DMS53 (cell line): ENCODE results near the gene MAP2K5.

Source experiments
- DNase-seq: peaks from one replicate; lab custom pipeline; 2025; lab: John Stamatoyannopoulos, UW

MAP2K5 gene

DNA sequence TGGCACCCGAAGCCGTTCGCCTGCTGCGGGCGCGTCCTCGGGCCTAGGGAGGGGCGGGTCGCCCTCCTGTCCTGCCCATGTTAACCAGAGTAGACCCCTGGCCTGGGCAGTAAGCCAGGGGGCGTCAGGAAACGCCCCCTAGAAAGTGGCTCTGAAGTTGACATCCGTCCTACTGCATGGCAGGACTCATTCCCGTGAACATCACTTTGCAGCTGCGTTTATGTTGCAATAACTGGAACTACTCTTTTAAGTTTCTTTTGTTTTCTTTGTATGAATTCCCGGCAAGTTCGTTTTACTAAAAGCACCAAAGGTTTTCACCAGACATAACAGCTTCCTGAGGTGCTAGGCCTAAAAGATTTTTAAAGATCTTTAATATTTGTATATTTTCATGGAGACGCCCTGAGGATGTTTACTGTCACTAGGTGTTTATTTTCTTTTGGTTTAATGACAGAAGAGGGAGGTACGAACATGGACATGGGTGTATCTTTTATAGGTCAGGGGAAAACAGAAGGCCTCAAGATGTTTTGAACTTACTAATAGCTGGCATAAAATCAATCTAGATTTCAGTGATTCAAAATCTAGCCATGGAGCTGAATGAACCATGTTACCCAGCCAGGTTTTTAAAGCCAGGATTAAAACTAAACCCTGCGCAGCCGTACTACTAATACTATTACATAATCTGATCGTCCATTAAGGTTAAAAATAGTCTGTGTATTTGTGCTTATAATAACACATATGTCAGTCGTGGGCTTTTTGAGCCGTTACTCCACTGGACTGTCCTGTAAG is 20.5 kb upstream of the MAP2K5 start:
- peak; percentile 28 for DNase-seq

DNA sequence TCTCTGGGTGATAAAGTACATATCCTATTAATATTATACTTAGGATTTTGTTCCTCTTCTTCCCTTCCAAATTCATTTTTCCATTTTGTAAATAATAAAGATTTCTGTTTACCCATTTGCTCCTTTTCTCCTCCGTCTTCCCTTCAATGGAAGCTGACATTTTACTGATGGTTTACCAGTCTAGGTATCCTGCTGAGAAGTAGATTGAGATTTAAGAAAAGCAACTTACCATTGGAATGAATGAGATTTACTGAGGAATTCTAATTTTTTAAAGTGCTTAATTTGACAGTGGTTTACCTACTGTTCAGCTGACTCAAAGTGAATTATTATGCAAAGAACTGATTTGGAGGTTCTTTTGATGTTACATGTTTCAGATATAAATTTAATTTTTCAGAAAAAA is 19.2 kb upstream of the MAP2K5 start:
- DNase-seq, result no peak

DNA sequence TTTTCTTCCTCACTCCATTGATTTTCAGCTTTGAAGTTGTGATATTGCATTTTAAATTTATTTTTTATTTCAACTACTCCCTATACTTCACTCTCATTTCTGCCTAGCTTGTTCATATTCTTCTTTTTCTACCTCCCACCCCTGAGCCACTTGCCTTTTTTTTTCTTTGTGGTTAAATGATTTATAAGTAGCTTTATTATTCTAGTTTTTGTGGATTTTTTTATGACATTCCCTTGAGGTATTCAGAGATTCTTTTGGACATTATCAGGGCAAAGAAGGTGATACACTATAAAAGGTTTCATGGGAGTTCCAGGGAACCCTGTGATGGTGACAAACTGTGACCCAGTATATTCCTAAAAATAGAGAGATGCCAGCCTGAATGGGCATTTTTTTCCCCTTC is 18.3 kb upstream of the MAP2K5 start:
- DNase-seq, result no peak

DNA sequence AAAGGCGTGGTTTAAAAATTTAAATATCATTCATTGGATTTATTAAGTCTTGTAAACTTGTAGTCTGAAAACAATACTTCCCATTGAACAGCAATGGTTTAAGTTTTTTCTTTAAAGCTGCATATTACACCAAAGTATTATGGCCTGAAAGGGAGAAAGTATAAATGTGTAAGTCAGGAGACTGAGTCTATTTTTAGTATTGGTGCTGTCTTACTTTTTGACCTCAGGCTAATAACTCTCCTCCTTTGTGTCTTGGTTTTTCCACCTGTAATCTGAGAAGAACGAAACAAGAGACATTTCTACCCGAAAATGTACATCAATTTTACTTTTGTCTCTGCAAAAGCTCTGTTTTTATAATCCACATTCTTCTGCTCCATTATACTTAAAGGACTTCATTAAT is 14.0 kb upstream of the MAP2K5 start:
- no peak for DNase-seq

DNA sequence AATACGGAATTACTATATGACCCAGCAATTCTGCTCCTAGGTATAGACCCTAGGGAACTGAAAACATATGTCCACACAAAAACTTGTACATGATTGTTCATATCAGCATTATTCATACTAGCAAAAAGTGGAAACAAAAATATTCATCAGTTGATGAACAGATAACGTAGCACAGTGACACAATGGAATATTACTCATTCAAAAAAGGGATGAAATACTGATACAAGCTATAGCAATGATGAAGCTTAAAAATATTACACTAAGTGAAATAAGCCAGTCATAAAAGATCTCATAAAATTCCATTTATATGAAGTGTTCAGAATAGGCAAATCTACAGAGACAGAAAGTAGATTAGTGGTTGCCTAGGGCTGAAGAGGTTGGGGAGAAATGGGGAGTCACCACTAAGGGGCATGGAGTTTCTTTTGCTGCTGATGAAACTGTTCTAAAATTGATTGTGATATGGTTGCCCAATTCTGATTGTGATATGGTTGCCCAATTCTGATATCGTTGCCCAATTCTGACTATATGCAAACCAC is 11.1 kb upstream of the MAP2K5 start:
- no peak for DNase-seq

DNA sequence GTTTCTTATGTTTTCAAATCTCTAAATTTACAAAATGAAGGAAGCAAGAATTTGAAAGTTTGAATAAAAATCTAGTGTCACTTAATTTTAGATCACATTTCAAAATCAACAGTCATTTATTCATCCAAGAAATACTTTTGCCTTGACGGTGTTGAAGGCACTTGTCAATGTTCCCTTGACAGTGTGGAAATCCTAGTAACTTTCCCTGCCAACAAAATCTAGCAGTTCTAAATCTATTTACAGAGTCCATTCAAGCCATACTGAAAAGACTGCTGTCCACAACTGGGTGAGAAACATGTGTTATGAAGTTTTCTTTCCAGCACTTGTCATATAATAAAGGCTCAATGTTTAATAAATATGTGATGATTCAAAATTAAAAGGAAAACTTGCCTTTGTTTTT is 8.6 kb upstream of the MAP2K5 start:
- DNase-seq, result no peak

DNA sequence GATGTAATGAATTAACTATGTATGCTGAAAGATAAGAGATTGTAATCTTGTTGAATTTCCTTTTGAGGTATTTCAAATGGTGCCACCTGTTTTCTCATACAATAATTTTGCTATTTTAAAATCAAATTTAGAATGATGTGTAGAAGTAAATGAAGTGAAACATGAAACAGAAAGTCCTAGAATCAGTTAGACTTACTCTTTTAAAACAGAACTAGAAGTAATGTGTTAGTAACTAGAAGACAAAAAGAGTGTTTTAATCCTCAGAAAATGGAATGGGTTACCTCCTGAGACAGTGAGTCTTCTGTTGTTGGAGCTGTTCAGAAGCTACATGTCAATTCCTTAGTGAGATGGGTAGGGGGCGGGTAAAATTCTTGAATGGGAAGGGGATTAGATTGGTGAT is 8.1 kb upstream of the MAP2K5 start:
- DNase-seq, result no peak

DNA sequence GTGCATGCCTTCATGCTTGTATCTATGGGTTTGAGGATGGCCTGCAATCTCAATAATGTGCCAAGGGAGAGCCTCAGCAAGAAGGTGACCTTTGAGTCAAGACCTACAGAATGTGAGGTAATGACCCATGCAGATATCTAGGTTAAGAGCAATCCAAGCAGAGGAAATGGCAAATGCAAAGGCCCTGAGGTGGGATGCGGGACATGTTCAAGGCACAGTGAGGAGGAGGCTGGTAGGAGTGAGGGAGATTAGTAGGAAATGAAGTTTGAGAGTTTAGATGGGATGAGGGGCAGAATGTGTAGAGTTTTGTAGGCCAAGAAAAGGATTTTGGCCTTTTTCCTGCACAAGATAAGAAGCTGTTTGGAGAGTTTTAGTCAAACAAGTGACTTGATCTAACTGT is 4.7 kb upstream of the MAP2K5 start:
- DNase-seq, result no peak

DNA sequence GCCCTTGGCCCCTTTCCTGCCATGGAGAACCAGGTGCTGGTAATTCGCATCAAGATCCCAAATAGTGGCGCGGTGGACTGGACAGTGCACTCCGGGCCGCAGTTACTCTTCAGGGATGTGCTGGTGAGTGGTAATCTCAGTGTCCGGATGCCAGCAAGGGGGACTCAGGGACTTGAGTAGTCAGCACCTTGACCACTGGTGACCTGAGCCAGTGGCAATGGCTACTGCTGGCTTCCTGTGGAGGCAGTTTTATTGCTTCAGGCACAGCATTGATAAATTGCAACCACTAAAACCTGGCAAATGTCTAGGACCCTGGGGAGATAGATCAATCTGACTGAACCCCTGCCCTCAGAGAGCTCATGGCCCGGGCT is 830 bp downstream of the MAP2K5 start:
- DNase-seq, result peak; percentile 25

DNA sequence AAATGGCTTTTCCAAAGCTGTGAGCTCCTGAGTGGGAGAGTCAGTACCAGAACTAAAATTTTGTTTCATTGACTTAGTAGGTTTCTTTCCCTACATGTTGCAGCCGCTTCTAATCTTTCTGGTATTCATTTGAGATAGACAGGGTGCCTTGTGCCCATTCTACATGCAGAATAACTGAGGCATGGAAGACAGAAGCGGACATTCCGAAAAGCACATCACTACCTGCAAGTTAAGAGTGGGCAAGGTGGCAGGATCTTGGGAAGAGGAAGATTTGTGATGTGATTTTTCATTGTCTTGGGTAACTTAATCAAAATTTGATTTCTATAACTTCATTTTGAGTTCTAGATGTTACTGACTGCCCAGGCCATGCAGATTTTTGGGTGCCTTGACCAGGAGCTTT is 2.0 kb downstream of the MAP2K5 start:
- no peak for DNase-seq

DNA sequence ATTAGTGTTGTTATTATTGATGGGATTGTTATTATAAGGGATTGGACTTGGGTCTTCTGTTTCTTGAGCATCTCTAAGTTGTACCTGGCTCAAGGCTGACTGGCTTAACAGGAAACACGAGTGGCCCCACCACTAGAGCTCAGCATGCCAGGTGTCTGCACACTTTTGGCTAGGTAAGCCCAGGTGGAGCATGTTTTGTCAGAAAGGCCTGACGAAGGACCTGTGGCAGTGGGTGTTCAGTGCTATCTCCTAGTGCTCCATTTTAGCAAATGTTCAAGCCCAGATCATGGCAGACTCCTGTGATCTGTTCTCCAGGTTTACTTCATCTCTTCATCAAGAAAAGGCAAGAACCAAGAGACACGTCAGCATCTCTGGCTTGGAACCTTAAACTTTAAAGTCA is 3.4 kb downstream of the MAP2K5 start:
- no peak for DNase-seq

DNA sequence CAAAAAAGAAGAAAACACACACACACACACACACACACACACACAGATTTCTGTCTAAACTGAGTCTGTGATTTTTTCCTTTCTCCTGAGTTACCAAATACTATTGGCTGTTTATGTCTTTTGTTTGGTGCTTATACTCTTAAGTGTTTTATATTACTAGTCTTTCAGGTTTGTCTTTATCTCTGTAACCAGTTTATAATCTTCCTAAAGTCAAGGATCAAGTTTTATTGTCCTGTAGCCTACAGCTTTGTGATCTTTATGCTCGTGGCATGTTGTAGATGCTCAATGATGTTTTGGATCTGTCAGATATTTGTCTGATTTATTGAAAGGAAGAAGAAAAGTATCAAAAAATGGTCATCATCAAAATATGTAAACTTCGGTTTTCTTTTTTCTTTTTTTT is 4.6 kb downstream of the MAP2K5 start:
- DNase-seq, result no peak

DNA sequence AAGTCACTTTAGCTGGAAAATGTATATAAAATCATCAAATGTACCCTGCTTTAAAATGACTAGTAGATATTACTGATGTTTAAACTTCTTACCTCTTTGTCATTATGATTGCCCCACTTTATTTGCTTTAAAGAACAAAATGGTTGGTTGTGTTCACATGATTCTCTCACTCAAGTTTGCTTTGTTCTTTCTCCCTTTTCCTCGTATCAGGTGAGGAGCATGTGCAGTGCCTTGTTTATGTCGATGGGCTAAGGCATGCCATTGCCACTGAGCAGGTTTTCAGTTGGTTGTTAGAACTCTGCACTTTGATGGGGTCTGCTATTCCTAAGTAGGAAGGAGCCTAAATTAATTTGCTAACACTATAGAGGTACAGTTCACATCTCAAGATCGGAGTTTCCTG is 5.3 kb downstream of the MAP2K5 start:
- no peak for DNase-seq

DNA sequence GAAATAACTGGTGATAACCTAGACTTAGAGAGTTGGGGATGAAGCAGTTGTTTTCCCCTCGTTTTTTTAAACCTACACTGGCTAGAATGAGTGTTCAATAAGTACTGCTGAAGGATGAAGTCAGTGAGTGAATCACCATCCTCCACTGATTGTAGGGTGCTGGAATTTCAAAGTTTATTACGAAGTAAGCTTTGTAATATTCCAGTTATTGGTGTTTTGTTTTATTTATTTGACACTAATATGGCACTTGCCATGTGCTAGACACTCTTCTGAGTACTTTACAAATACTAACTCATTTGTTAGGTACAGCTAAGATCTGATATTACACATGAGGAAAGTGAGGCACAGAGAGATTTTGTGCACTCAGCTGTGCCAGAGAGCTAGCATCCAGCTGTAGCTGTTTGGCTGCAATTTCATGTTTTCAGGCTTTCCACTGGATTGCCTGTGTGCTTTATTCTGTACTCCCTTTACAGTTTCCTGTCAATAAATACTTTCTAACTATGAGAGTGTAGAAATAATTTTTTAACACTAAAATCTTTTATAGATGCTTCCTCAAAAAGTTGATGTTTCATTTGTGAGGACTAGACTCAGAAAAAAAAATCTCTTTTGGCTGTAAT is 5.8 kb downstream of the MAP2K5 start:
- DNase-seq, result no peak

DNA sequence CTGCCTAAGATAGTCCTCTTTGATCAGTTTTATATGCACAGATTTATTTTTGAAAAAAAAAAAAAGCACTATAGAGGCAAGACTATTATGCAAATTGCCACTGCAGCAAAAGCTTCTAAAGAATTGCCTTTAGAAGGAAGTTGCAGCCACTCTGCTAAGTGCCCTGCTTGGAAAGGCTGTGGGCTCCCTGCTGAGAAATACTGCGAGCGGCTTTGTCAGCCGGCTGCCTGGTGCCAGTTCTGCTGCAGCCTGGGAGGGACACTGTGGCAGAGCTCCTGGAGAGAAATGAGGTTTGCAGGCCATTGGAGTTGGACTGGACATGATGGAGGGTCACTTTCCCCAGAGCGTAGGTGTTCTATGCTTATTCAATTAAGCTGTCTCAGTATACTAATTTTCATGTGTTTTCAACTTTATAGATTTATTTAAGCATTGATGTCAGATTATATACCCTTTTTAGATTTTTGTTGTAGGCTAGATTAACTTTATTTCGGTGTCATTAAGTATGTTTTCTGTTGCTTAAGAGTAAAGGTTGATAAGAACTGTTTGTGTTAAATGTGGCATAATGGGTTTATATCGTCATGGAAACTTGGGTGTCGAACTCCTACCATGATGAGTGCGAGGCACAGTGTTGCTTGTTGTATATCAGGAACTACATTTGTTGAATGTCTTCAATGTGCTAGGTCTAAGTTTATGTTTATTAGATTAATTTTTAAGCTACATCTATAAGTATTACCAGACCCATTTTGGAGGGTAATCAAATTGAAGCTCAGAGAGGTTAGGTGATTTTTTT is 6.6 kb downstream of the MAP2K5 start:
- no peak for DNase-seq

DNA sequence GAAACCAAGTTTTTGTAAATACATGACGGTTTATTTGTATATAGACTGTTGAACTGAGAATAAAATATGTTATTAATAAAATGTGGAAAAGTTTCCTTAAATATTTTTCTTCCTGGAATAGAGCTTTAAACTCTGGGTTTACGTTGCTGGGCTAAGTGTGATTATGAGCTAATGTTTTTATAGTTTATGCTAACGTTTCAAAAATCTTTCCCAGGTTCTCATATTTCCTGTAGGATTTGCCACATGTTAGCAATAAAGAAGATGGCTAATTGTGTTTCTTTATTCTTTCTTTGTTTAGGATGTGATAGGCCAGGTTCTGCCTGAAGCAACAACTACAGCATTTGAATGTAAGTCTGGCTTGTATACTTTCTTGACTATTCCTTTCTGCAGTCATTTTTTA is 7.2 kb downstream of the MAP2K5 start:
- no peak for DNase-seq

DNA sequence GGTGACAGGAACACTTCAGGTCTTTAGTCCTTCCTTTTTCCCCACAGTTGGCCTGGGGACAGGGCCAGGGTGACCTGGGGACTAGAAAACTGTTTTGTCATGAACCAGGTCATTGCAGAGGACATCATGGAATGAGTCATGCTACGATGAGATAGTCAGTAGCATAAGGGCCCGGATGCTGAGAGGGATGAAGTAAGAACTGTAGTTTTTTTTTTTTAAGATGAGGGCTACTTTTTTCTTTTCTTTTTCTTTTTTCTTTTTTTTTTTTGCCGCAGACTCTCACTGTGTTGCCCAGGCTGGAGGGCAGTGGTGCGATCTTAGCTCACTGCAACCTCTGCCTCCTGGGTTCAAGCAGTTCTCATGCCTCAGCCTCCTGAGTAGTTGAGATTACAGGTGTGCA is 8.0 kb downstream of the MAP2K5 start:
- peak; percentile 16 for DNase-seq

DNA sequence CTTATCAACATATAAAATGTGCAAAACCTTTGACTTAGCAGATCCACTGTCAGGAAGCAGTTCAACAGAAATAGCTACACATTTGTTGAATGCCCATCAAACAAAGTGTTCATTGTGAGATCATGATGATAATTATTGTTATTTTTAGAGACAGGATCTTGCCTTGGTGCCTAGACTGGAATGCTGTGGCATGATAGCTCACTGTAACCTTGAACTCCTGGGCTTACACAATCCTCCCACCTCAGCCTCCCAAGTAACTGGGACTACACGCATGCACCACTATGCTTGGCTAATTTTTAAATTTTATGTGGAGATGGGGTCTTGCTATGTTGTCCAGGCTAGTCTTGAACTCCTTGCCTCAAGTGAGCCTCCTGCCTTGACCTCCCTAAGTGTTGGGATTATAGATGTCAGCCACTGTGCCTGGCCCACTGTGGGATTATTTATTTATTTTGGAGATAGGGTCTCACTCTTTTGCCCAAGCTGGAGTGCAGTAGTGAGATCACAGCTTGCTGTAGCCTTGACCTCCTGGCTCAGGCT is 8.8 kb downstream of the MAP2K5 start:
- DNase-seq, result no peak

DNA sequence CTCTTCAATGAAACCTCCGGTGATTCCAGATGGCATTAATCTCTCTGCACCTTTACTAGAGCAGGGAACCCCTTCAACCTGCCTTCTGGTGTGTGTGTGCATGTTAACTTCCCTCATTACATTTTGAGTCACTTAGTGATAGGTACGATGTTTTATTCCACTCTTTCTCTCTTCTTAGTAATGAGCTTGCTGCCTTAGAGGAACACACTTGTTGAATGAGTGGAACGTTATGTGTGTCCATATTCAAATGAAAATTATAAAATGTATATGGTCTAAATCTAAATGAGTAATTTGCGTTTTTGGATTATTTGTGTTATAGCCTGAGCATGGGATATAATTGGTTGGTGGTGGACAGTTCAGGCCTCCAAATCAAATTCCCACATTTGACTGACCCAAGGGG is 12.1 kb downstream of the MAP2K5 start:
- DNase-seq, result no peak

DNA sequence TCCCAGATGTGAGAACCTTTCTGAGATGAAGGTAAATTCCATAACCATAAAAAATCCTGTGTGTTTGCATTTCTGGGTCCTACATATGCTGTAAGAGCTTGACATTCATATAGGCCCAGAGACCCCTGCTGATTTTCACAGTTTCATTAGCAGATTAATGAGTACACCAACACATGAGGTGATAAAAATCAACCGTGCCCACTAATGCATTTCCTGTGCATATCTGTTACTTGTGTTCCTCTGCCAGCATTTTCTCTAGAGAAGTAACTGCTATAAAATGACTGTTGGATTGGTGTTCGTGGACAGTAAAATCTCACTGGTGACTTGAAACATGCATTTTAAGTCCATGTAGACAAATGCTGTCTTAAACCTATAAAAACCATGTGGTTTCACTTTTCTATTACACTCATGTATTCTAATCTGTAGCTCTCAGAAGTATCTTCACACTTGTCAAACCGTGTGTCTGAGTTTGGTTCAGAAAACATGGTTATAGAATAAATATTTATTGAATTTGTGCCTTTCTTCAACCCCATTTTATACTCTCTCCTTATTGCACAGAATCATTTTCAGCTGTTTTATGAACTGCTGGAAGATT is 14.6 kb downstream of the MAP2K5 start:
- no peak for DNase-seq

DNA sequence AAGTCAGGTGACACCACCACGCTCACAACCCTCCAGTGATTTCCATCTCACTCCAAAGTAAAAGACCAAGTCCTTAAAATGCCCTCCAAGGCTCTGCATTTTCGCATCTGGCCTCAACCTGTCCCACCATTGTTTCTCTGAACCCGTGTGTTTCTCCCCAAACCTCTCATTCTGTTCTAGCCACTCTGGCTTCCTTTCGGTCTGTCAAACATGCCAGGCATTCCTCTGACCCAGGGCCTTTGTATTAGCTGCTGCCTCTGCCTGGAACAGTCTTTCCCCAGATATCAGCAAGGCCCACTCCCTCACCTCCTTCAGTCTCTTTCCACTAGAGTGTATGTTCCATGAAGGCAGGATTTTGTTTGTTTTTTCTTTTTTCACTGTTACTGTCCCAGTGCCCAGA is 16.0 kb downstream of the MAP2K5 start:
- DNase-seq, result no peak

DNA sequence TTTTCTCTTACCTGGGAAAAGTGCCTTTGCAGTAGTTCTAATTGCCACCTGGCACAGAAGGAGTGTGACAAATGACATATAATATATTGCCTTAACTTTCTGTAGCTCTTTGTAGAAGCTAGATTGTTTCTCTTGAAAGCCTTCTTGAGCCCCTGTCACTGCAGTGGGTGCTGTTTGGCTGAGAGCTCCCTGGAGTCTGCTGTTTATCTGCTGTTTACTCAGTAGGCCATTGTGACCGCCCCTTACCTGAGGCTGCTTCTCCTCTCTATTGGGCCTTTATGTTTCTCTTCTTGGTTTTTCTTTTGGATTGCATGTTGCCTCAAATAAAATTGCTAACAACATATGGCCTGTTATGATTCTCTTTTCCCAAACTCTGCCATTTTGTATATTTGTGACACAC is 16.7 kb downstream of the MAP2K5 start:
- DNase-seq, result no peak
